Myocyte (in vitro differentiated cells): ENCODE data around the gene ZDHHC11. TPM values are rescaled to one million over a fixed set of nuclear protein-coding genes. Genes with fewer than 3 reads are reported as not detected.
"Not testable (repeated sequence)": the region's sequence is repeated elsewhere in the genome, so short reads cannot be mapped to it uniquely, and the experiment has no call there.

Experiments used
- DNase-seq: peaks from one replicate; pipeline ENCODE4 v3.0.0-alpha.2; 2012; ENCODE audit warnings: low read depth
- total RNA-seq: library from RNA; depleted of rRNA; stranded (reverse); fragments of >200 nt; gene quantifications from 2 replicates; pipeline ENCODE4 v1.2.3, GENCODE V29; 2014

The ZDHHC11 gene
- total RNA-seq, 1 donor from 2014 or later, result 0.37 TPM

DNA sequence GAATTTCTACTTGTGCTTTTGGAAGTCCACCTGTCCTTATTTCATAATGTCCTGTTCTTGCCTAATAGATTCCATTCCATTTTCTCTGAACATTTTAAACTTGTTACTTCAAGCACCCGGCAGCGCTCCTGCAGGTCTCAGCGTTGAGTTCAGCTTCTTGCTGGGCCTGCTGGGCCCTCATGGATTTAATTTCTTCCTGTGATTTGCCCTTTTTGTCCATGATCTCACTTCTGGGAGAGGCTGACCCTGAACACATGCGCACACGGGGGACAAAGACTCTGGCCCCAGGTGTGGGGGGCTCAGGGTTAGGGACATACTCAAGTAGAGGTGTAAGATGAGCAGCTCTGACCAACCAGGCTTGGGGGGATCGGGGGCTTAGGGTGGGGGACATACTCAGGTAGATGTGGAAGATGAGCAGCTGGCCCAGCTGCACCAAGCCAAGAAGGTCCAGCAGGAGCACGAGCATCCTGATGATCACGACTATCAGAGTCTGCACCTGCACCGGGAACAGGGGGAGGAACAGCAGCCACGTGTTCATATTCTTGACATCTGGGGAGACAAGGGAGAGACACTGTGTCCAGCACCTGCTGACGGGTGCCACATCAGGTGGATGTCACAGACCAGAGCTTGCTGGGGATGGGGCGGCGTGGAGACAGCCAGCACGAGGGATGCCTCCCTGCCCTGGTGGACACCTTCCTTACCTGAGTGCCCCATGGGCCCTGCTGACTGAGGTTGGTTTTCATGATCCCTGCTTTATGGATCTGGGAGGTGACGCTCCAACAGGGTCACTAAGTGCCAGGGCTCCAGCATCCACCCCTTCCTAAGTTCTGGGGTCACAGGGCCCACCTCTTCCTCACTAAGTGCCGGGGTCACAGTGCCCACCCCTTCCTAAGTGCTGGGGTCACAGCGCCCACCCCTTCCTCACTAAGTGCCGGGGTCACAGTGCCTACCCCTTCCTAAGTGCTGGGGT lies 102.5 kb downstream of the ZDHHC11 start:
- not testable (repeated sequence) for DNase-seq

DNA sequence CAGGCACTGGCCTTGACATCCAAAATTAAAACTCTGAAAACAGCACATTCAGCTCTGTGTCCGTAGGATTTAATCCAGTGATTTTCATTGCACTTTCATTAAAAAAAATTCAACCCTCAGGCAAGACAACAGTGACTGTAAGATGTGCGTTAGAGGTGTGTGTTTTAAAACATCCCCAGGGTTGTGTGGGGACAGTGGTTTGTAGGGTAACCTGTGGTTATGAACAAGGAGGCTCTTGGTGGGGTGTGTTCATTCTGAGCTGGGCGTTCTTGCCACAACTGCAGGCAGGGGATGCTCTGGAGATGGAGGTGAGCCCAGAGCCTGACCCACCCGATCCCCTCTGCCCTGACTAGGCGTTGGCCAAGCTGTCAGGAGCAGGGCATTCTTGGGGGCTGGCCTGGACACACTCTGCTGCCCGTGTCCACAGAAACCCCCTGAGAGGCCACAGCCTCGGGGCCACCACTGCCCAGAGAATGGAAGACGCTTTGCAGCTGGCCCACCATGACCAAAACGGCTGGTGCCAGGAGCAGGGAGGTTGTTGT lies 103.4 kb downstream of the ZDHHC11 start:
- not testable (repeated sequence) for DNase-seq

DNA sequence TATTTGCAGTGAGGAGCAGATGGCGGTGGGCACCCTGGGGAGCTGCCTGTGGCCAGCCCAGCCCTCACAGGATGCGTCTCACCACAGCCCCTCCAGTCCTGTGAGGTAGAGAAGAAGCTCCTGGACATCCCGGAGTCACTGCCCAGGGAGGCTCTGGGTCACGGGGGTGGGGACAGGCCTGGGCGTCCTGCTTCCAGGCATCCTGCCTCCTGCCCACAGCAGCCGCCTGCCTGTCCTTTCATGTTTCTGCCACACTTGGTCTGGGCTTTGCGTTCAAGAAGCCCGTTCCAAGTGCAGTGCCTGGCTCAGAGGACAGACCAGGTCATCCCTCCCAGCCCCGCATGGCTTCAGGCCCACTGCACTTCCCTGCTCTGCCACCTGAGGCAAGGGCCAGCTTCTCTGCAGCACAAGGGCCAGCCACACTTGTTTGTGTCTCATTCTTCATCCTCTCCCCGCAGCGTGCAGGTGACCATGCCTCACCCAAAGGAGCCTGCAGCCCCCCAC lies 104.5 kb downstream of the ZDHHC11 start:
- peak; percentile 33 for DNase-seq

Other genes starting within 250 kb of the ZDHHC11 start
- 2.3 and 2.6 TPM in 2 replicates for gene CEP72, start 238.6 kb downstream of the ZDHHC11 start, total RNA-seq
- 0.10 and 0.24 TPM in 2 replicates for gene TPPP, start 157.6 kb downstream of the ZDHHC11 start, total RNA-seq
- gene ZDHHC11B, start 66.3 kb downstream of the ZDHHC11 start, total RNA-seq, result not detected in 2 replicates
- 29.2 and 30.9 TPM in 2 replicates for gene BRD9, start 41.8 kb upstream of the ZDHHC11 start, total RNA-seq
- 3.5 and 4.5 TPM in 2 replicates for gene TRIP13, start 41.9 kb upstream of the ZDHHC11 start, total RNA-seq
- not detected in 2 replicates for gene NKD2, start 157.8 kb upstream of the ZDHHC11 start, total RNA-seq